WTC11 (cell line): ENCODE results near the gene ACAT2. TPM values are rescaled to one million over a fixed set of nuclear protein-coding genes. Genes with fewer than 3 reads are reported as not detected.

Source experiments
- ATAC-seq: fragments of 200-7000 bp; cut with Tn5 transposase; 2 replicates; pipeline ENCODE4 v1.10.0; 2021; ENCODE audit warnings: mild to moderate bottlenecking, moderate library complexity
- CTCF ChIA-PET: fragments of 300-600 bp; sonication (Branson Sonifier 250); formaldehyde crosslinking; loops from one replicate; lab custom pipeline; 2021; ENCODE audit warnings: antibody characterized with exemption; lab: Charles Lee
- POLR2A ChIA-PET: fragments of 350-600 bp; sonication (Branson Sonifier 250); formaldehyde crosslinking; loops from one replicate; lab custom pipeline; 2021; ENCODE audit warnings: antibody characterized with exemption; lab: Charles Lee
- DNase-seq: peaks from one replicate; pipeline ENCODE4 v3.0.0; 2021; ENCODE audit warnings: low spot score
- H3K27ac Mint-ChIP-seq: 2 replicates; pipeline ENCODE4 v1.8.0; 2021; ENCODE audit warnings: mixed read lengths
- H3K27me3 Mint-ChIP-seq: 2 replicates; pipeline ENCODE4 v1.8.0; 2021; ENCODE audit warnings: low read depth, mild to moderate bottlenecking, moderate library complexity, mixed read lengths
- H3K36me3 Mint-ChIP-seq: 2 replicates; pipeline ENCODE4 v1.8.0; 2021; ENCODE audit warnings: mixed read lengths
- H3K4me1 Mint-ChIP-seq: 2 replicates; pipeline ENCODE4 v1.8.0; 2022; ENCODE audit warnings: mixed read lengths
- H3K4me3 Mint-ChIP-seq: 2 replicates; pipeline ENCODE4 v1.8.0; 2021; ENCODE audit warnings: mild to moderate bottlenecking, moderate library complexity, mixed read lengths
- H3K9me3 Mint-ChIP-seq: 2 replicates; pipeline ENCODE4 v1.8.0; 2021; ENCODE audit warnings: mixed read lengths
- AFF4 ChIP-seq: sonication (generic); formaldehyde crosslinking; IDR thresholded peaks from 2 replicates; pipeline ENCODE4 v1.8.1; 2023; ENCODE audit warnings: mild to moderate bottlenecking, missing genetic modification reagents, borderline replicate concordance
- ARID4B ChIP-seq: sonication (generic); formaldehyde crosslinking; IDR thresholded peaks from 2 replicates; pipeline ENCODE4 v1.8.0; 2023; ENCODE audit warnings: missing genetic modification reagents, mild to moderate bottlenecking, borderline replicate concordance
- ATF6 ChIP-seq: sonication (generic); formaldehyde crosslinking; IDR thresholded peaks from 2 replicates; pipeline ENCODE4 v1.8.1; 2023; ENCODE audit warnings: mild to moderate bottlenecking, missing genetic modification reagents
- CBFB ChIP-seq: sonication (generic); formaldehyde crosslinking; IDR thresholded peaks from 2 replicates; pipeline ENCODE4 v1.8.1; 2022; ENCODE audit warnings: mild to moderate bottlenecking, low read depth, missing genetic modification reagents
- E2F4 ChIP-seq: sonication (generic); formaldehyde crosslinking; IDR thresholded peaks from 2 replicates; pipeline ENCODE4 v1.8.1; 2022; ENCODE audit warnings: low read depth, mild to moderate bottlenecking, moderate library complexity, missing genetic modification reagents, borderline replicate concordance
- FOXK1 ChIP-seq: sonication (generic); formaldehyde crosslinking; IDR thresholded peaks from 2 replicates; pipeline ENCODE4 v1.8.0; 2022; ENCODE audit warnings: mild to moderate bottlenecking, moderate library complexity, missing genetic modification reagents
- JUN ChIP-seq: sonication (generic); formaldehyde crosslinking; IDR thresholded peaks from 2 replicates; pipeline ENCODE4 v1.8.0; 2023; ENCODE audit warnings: mild to moderate bottlenecking, missing genetic modification reagents
- MAX ChIP-seq: sonication (generic); formaldehyde crosslinking; IDR thresholded peaks from 2 replicates; pipeline ENCODE4 v1.8.0; 2022; ENCODE audit warnings: mild to moderate bottlenecking, missing genetic modification reagents
- MLX ChIP-seq: sonication (generic); formaldehyde crosslinking; IDR thresholded peaks from 2 replicates; pipeline ENCODE4 v1.8.1; 2023; ENCODE audit warnings: mild to moderate bottlenecking, missing genetic modification reagents, moderate library complexity
- NFYB ChIP-seq: sonication (generic); formaldehyde crosslinking; conservative IDR thresholded peaks from 2 replicates; pipeline ENCODE4 v1.8.0; 2022; ENCODE audit warnings: low read depth, missing genetic modification reagents
- NR3C1 ChIP-seq: sonication (generic); formaldehyde crosslinking; conservative IDR thresholded peaks from 2 replicates; pipeline ENCODE4 v1.8.1; 2023; ENCODE audit warnings: low read depth, mild to moderate bottlenecking, missing genetic modification reagents
- PREB ChIP-seq: sonication (generic); formaldehyde crosslinking; IDR thresholded peaks from 2 replicates; pipeline ENCODE4 v1.8.1; 2022; ENCODE audit warnings: mild to moderate bottlenecking, missing genetic modification reagents, moderate library complexity, borderline replicate concordance
- RELA ChIP-seq: sonication (generic); formaldehyde crosslinking; IDR thresholded peaks from 2 replicates; pipeline ENCODE4 v1.8.1; 2022; ENCODE audit warnings: missing genetic modification reagents, mild to moderate bottlenecking, borderline replicate concordance
- TEAD4 ChIP-seq: sonication (generic); formaldehyde crosslinking; IDR thresholded peaks from 2 replicates; pipeline ENCODE4 v1.8.0; 2022; ENCODE audit warnings: mild to moderate bottlenecking, missing genetic modification reagents
- ZNF121 ChIP-seq: sonication (generic); formaldehyde crosslinking; IDR thresholded peaks from 2 replicates; pipeline ENCODE4 v1.8.0; 2023; ENCODE audit warnings: missing genetic modification reagents
- ZNF416 ChIP-seq: fragments of 250-450 bp; sonication (Bioruptor Pico); IDR thresholded peaks from 2 replicates; pipeline ENCODE4 v1.9.0; 2021; ENCODE audit warnings: mild to moderate bottlenecking, inconsistent platforms
- ZNF671 ChIP-seq: fragments of 250-450 bp; sonication (Bioruptor Pico); IDR thresholded peaks from 2 replicates; pipeline ENCODE4 v1.8.0; 2021; ENCODE audit warnings: mild to moderate bottlenecking
- ZSCAN18 ChIP-seq: fragments of 250-450 bp; sonication (Bioruptor Pico); IDR thresholded peaks from 2 replicates; pipeline ENCODE4 v2.1.2; 2022; ENCODE audit warnings: mild to moderate bottlenecking, moderate library complexity
- total RNA-seq: library from RNA; stranded (reverse); gene quantifications from 3 replicates; pipeline ENCODE4 v1.2.3, GENCODE V29; 2021

Gene ACAT2
- total RNA-seq, 1 experiment from 2014 or later: 138 TPM

- peak; percentile 57; the same call in 1 of the 2 replicates for TF ChIP-seq JUN (CRISPR knock-in tag)
- no peak for TF ChIP-seq CBFB (CRISPR knock-in tag)
- peak; percentile 97 for TF ChIP-seq ARID4B (CRISPR knock-in tag)
- TF ChIP-seq PREB (CRISPR knock-in tag): peak; percentile 95
- TF ChIP-seq ATF6: no peak
- no peak for TF ChIP-seq ZSCAN18 (CRISPR knock-in tag)
- peak; percentile 14; the same call in 1 of the 2 replicates for TF ChIP-seq ZNF121
- 0 out of 2 replicates have a peak, but pooled peaks have one; percentile 20 for TF ChIP-seq MLX (CRISPR knock-in tag)
These were observed 34.7 kb upstream of the ACAT2 start, which contains the start of gene WTAP (continued) for GRCh38 chr6:159726918-159727716.

- Mint-ChIP-seq H3K27ac (peak overlapping the region; percentile 92), H3K27me3 (no peaks in the 10 kb centered on the region), H3K4me3 (peak overlapping the region; percentile 89), H3K4me1 (peaks cover 31% of the 10 kb centered on the region), H3K36me3 (peaks cover 12% of the 10 kb centered on the region), H3K9me3 (no peaks in the 10 kb centered on the region)
- ATAC-seq: peak; percentile 12
- POLR2A ChIA-PET: interaction anchor here (0.9 to 2.5 kb wide), 5 partner anchors 33 to 62 kb away, joined by 3 to 32 read pairs (median 10); partner anchors contain the start of genes ACAT2, MRPL18, SOD2 and TCP1
- CTCF ChIA-PET: no interaction called here
- no peak for DNase-seq
- TF ChIP-seq ZNF416 (CRISPR knock-in tag): no peak
- no peak for TF ChIP-seq E2F4 (CRISPR knock-in tag)
- TF ChIP-seq RELA: no peak
- no peak for TF ChIP-seq MAX (CRISPR knock-in tag)
- no peak for TF ChIP-seq AFF4
- TF ChIP-seq ZNF671 (CRISPR knock-in tag): no peak
- no peak for TF ChIP-seq NFYB (CRISPR knock-in tag)
- no peak for TF ChIP-seq NR3C1 (CRISPR knock-in tag)
- 0 out of 2 replicates have a peak, but pooled peaks have one; percentile 15 for TF ChIP-seq TEAD4 (CRISPR knock-in tag)
- no peak for TF ChIP-seq FOXK1 (CRISPR knock-in tag)
These were observed 34.0 kb upstream of the ACAT2 start for GRCh38 chr6:159727717-159728445.
